Right cardiac atrium (tissue), 5 donors: ENCODE measurements around the gene SPACA9. TPM values are rescaled to one million over a fixed set of nuclear protein-coding genes. Genes with fewer than 3 reads are reported as not detected.

ENCODE experiments used
- ATAC-seq, 2 donors: fragments of 200-7000 bp; cut with Tn5 transposase; one replicate each; pipeline versions ENCODE4 v1.8.0 to v1.9.1; 2020; ENCODE audit warnings: moderate library complexity in 2 of 2, mild to moderate bottlenecking in 1 of 2
- DNase-seq, 3 donors: peaks; one replicate each; pipeline ENCODE4 v3.0.0-alpha.2; 2020
- H3K27ac ChIP-seq: one replicate; pipeline ENCODE4 v1.5.1; 2013; ENCODE audit warnings: mild to moderate bottlenecking, low read length, control low read depth, moderate library complexity
- H3K27me3 ChIP-seq: one replicate; pipeline ENCODE4 v1.6.1; 2013; ENCODE audit not compliant: control insufficient read depth, insufficient read depth
- H3K4me1 ChIP-seq: one replicate; pipeline ENCODE4 v1.6.1; 2013; ENCODE audit warnings: low read length; ENCODE audit not compliant: control insufficient read depth, insufficient read depth
- H3K4me3 ChIP-seq: one replicate; pipeline ENCODE4 v1.5.1; 2013; ENCODE audit warnings: low read length, control low read depth
- H3K9me3 ChIP-seq: one replicate; pipeline ENCODE4 v1.6.1; 2013; ENCODE audit warnings: low read length; ENCODE audit not compliant: control insufficient read depth
- WGBS: extraction: QIAGEN DNeasy Blood & Tissue Kit; methylation state at CpG from one replicate; pipeline ENCODE4 v1.1.7; 2013; 5-methylcytosine and 5-hydroxymethylcytosine counted together
- intact Hi-C, 4 donors: fragments of 100-400 bp; cut with DNase I; formaldehyde crosslinking; loops; one replicate each; pipeline versions ENCODE4 v1.11.0 to v1.14.0; 2022 to 2023
- polyA plus RNA-seq: library from polyadenylated mRNA; stranded (reverse); fragments of 200-250 nt; gene quantifications from one replicate; pipeline ENCODE4 v1.2.3, GENCODE V29; 2013
- total RNA-seq, 4 donors: library from RNA; stranded (reverse); fragmentation: NEBNext Ultra II Directional; extraction: Animal tissue kit (Norgen Biotek cat#: 25700); gene quantifications; one replicate each; pipeline ENCODE4 v1.2.1, GENCODE V29; 2021
- donor health status: healthy with polysubstance abuse.
- donor health status: DM: no; HTN: yes; CAD: no.
- donor health status: DM: no; HTN: no; CAD: no.
- donor health status: DM: no; HTN: yes; CAD: no; lungs with severe emphysema.
- donor health status: DM: yes; HTN: yes; CAD: no.

SPACA9 gene
- total and polyA plus RNA-seq, 5 donors = 6.2 to 11.2 (median 9.4) TPM

GRCh38 chr9:132864277-132864676 lies 14.4 kb upstream of the SPACA9 start:
- Histone ChIP-seq H3K4me3 (no peak overlapping the region), H3K27ac (no peak overlapping the region), H3K9me3 (no peaks in the 10 kb centered on the region), H3K27me3 (no peaks in the 10 kb centered on the region), H3K4me1 (no peaks in the 10 kb centered on the region)
- WGBS = 86% methylated on average over 2 of the region's 2 CpGs
- DNase-seq = no peak
- ATAC-seq = no peak
- intact Hi-C loops = no loop called here

- 72% methylated on average over 8 of the region's 8 CpGs for WGBS
Observed at GRCh38 chr9:132864691-132865090, 14.0 kb upstream of the SPACA9 start.

GRCh38 chr9:132866898-132867297 lies 11.8 kb upstream of the SPACA9 start:
- no peak for ATAC-seq
- Histone ChIP-seq H3K4me1 (no peaks in the 10 kb centered on the region), H3K4me3 (no peak overlapping the region), H3K27me3 (no peaks in the 10 kb centered on the region), H3K9me3 (no peaks in the 10 kb centered on the region), H3K27ac (no peak overlapping the region)
- WGBS = 86% methylated on average over 8 of the region's 8 CpGs
- no peak for DNase-seq
- intact Hi-C loops = no loop called here

More at GRCh38 chr9:132864691-132865090, 14.0 kb upstream of the SPACA9 start:
- DNase-seq (no peak), ATAC-seq (no peak)
- no peaks in the 10 kb centered on the region for H3K27me3 ChIP-seq
- H3K27ac ChIP-seq = no peak overlapping the region
- no peak overlapping the region for H3K4me3 ChIP-seq
- H3K9me3 ChIP-seq = no peaks in the 10 kb centered on the region
- H3K4me1 ChIP-seq = no peaks in the 10 kb centered on the region
- intact Hi-C loops = no loop called here

- WGBS = 91% methylated on average over 9 of the region's 9 CpGs
- no peaks in the 10 kb centered on the region for H3K27me3 ChIP-seq
- no peaks in the 10 kb centered on the region for H3K9me3 ChIP-seq
- H3K4me1 ChIP-seq = no peaks in the 10 kb centered on the region
- H3K27ac ChIP-seq = no peak overlapping the region
- no peak overlapping the region for H3K4me3 ChIP-seq
- intact Hi-C loops = no loop called here
- DNase-seq = no peak
- no peak for ATAC-seq
Observed at GRCh38 chr9:132869266-132869665, 9.4 kb upstream of the SPACA9 start.

GRCh38 chr9:132873403-132873802 lies 5.3 kb upstream of the SPACA9 start:
- Histone ChIP-seq H3K27ac (no peak overlapping the region), H3K9me3 (no peaks in the 10 kb centered on the region), H3K4me3 (no peak overlapping the region), H3K4me1 (no peaks in the 10 kb centered on the region), H3K27me3 (no peaks in the 10 kb centered on the region)
- ATAC-seq (no peak), DNase-seq (no peak)
- 61% methylated on average over 7 of the region's 7 CpGs for WGBS
- intact Hi-C loops = no loop called here

- H3K9me3 ChIP-seq = no peaks in the 10 kb centered on the region
- 84% methylated on average over 5 of the region's 5 CpGs for WGBS
- H3K27ac ChIP-seq = no peak overlapping the region
- no peaks in the 10 kb centered on the region for H3K27me3 ChIP-seq
- H3K4me3 ChIP-seq = no peak overlapping the region
- H3K4me1 ChIP-seq = no peaks in the 10 kb centered on the region
- no peak for DNase-seq
- ATAC-seq = no peak
- intact Hi-C loops = no loop called here
Observed at GRCh38 chr9:132875159-132875558, 3.5 kb upstream of the SPACA9 start.

- Histone ChIP-seq H3K4me1 (no peaks in the 10 kb centered on the region), H3K4me3 (no peak overlapping the region), H3K27me3 (no peaks in the 10 kb centered on the region), H3K27ac (no peak overlapping the region), H3K9me3 (no peaks in the 10 kb centered on the region)
- 82% methylated on average over 3 of the region's 3 CpGs for WGBS
- DNase-seq (no peak), ATAC-seq (no peak)
- intact Hi-C loops = no loop called here
Observed at GRCh38 chr9:132876849-132877248, 1.8 kb upstream of the SPACA9 start.

GRCh38 chr9:132877458-132877823 lies 1.3 kb upstream of the SPACA9 start:
- ATAC-seq (no peak), DNase-seq (no peak)
- intact Hi-C loops = no loop called here
- H3K4me1 ChIP-seq = no peaks in the 10 kb centered on the region
- no peak overlapping the region for H3K27ac ChIP-seq
- H3K9me3 ChIP-seq = no peaks in the 10 kb centered on the region
- peak overlapping the region; percentile 95 for H3K4me3 ChIP-seq
- WGBS = 43% methylated on average over 14 of the region's 14 CpGs
- H3K27me3 ChIP-seq = no peaks in the 10 kb centered on the region

GRCh38 chr9:132877824-132878694 lies 639 bp upstream of the SPACA9 start, which contains the start of gene AK8:
Gene AK8 (minus strand): TSS chr9:132878284. CDS start chr9:132878255, 29 bp downstream.
- WGBS = under 1% methylated on average over 89 of the region's 89 CpGs
- no peaks in the 10 kb centered on the region for H3K4me1 ChIP-seq
- ATAC-seq (peak; percentile 90 to 92), DNase-seq (peak; percentile 78 to 92 (median 92))
- H3K4me3 ChIP-seq = peak within 1 kb of the TSS; percentile 95
- intact Hi-C loops = no loop called here
- no peaks in the 10 kb centered on the region for H3K27me3 ChIP-seq
- H3K27ac ChIP-seq = peak within 1 kb of the TSS; percentile 72
- H3K9me3 ChIP-seq = no peaks in the 10 kb centered on the region

GRCh38 chr9:132879457-132880323 lies 992 bp downstream of the SPACA9 start:
- ATAC-seq (no peak), DNase-seq (no peak)
- Histone ChIP-seq H3K4me1 (no peaks in the 10 kb centered on the region), H3K27me3 (no peaks in the 10 kb centered on the region), H3K27ac (peak overlapping the region; percentile 85), H3K9me3 (no peaks in the 10 kb centered on the region), H3K4me3 (peak overlapping the region; percentile 95)
- intact Hi-C loops = no loop called here
- 82% methylated on average over 6 of the region's 6 CpGs for WGBS

GRCh38 chr9:132880324-132880661 lies 1.6 kb downstream of the SPACA9 start:
- H3K27ac ChIP-seq = peak overlapping the region; percentile 62
- ATAC-seq = no peak
- intact Hi-C loops = no loop called here
- H3K4me1 ChIP-seq = no peaks in the 10 kb centered on the region
- DNase-seq = no peak
- no peak overlapping the region for H3K4me3 ChIP-seq
- H3K9me3 ChIP-seq = no peaks in the 10 kb centered on the region
- WGBS = 70% methylated on average over 7 of the region's 7 CpGs
- H3K27me3 ChIP-seq = no peaks in the 10 kb centered on the region
